ENCODE results near the gene GIPC2.
"Not testable (repeated sequence)": the region's sequence is repeated elsewhere in the genome, so short reads cannot be mapped to it uniquely, and the experiment has no call there.

GIPC2 gene

DNA sequence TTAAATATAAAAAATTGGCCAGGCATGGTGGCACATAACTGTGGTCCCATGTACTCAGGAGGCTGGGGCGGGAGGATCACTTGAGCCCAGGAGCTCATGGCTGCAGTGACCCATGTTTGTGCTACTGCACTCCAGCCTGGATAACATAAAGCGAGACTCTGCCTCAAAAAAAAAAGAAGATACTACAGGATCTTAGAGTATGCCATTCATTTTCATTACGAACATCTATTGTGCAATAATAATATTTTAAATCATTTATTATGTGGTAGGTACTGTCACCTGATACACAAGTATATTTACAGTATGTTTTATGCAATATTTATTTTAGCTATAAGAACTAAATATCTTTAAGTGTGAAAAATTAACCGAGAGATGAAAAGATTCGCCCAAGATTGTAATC, 9.3 kb upstream of the GIPC2 start:
- no peak for DNase-seq (ENCODE audit: low read depth, low spot score)

DNA sequence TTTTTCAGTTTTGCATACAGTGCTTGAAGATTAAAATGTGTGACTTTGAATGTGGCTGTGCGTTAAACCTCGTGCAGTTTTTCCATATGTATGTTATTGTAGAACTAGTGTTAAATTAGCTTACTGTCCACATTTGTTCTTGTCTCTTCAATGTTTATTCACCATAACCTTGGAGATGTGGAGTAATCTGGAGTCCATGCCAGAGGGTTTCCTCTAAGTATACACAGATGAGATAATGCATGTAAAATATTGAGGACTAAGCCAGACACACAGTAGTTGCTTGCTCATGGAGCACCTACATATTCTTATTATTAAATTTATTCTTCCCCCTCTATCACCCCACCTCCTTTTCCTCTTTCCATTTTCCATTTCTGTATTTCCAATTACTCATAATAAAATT, 7.7 kb upstream of the GIPC2 start:
- no peak for DNase-seq (ENCODE audit: low read depth, low spot score)

DNA sequence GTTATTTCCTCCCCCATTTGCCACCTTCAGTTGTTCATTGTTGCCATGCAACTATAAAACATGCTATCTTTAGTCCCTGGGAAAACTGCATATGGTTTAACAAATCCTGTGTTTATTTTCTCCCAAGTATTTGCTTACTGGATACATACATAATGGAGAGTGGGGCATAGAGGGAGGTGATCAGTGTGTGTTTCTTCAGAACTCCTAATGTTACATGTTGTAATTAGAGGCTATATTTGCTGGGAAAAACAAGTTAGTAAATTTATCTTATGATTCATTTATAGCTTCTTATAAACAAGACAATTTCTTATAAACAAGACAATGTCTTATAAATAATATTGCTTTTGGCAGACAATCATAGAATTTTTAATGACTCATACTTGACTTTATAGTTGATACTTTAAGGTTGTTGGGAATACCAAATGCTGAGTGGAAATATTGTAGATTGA, 7.3 kb upstream of the GIPC2 start:
- DNase-seq (ENCODE audit: low read depth, low spot score), result no peak

DNA sequence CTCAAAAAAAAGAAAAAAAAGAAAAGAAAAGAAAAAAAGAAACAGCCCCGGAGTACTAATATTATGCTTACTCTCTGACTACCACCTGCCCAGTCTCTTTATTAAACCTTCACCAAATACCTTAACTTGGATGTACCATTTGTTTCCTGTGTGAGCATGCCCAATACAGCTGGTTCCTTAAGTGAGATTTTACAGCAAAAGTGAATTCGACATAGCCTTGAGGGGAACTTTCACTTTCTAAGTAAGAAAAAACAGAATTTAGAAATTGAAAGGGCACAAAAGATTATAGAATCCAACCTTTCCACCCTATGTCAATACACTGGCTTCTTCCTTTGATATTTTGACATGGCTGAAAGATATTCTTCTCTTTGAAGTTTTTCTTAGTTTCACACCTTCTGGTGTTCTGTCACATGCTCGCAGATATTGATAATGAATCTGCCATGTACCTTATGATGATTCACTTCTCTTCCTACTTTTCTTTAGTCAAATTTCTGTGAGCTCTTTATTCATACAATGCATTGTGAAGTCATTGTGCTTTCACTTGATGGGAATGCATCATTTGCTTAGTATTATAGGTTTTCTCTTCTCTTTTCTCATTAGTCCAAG, 5.2 kb upstream of the GIPC2 start:
- no peak for DNase-seq (ENCODE audit: low read depth, low spot score)

DNA sequence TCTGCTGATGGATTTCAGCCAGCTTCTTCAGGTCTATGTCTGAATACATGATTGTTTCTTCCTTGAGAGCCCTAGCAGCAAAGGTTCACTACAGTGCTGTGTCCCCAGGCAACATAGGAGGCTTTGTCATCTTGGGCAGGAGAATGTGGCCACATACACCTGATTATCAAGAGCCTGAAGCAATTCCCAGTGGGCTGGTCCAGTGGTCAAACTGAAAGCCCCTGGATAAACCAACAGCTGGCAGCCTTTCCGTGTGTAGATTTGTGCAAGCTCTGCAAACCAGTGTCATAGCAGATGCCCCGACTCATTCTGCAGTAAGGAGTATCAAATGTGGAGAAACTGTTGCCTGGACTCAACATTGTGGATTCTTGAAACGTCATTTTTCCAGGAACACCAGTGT, 2.3 kb upstream of the GIPC2 start:
- no peak for DNase-seq (ENCODE audit: low read depth, low spot score)

DNA sequence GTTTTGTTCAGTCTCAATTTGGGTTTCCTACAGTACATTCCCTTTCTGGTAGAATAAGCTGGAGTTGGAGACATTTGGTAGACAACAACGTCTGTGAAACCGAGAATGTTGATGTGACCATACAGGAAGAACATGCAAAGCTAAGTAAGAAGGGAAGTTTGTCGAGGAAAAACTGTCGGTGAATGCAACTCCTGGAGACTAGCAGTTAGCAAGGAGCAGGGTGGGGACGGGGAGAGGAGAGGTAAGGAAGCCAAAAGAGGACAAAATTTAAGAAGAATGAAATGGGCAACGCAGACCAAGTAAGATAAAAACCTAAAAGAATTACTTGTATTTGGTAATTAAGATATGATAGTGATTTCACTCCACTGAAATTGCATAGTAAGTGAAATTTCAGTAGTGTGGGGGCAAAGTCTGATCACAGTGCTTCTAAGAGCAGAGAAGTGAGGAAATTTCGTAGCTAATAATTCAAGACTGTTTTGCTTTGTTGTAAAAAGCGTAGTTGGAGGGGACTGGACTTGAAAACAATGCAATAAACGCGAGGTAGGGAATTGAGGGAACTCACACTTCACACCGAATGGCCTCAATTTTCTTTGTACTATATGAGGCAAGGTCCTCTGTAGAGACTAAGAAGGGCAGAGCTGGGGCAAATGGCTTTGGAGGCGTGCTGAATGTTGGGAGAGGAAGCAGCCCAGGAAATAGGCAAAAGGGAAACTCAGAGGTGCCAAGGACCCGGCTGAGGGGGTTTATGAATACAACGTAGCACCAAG, 787 bp upstream of the GIPC2 start:
- no peak for DNase-seq (ENCODE audit: low read depth, low spot score)

DNA sequence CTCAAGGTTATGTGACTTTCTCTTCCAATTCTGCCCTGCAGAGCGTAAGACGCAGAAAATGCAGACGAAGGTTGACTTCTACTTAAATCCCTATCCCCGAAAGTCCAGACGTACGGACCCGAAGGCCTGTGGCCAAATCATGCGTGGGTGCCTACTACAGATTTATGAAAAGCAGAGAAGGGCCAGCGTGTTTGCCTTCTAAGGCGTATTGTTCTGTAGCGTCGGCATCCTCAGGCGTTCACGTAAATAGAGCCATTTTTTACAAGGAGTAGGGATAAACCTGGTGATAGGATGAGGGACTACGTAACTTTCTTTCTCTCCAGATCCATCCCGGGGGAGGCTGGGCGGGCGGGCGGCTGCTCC, 222 bp upstream of the GIPC2 start:
- no peak for DNase-seq (ENCODE audit: low read depth, low spot score)

DNA sequence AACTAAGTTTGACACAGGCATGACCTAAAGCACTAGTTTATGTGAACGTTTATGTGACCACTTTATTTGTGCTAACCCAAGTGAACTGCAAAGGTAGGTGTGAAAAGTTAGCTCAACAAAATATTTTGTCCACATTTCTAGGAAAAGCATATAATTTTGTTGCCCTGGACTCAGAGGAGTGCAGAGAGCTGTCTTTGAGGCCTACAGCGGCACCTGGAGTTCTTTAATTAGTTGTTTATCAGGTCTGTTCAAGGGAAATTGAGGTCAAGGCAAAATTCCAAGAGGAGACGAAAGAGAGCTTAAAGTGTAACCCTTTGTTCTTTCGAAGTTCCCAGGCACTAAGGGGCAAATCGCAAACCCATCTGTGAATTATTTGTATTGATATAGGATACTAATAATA, 1.3 kb downstream of the GIPC2 start:
- no peak for DNase-seq (ENCODE audit: low read depth, low spot score)

DNA sequence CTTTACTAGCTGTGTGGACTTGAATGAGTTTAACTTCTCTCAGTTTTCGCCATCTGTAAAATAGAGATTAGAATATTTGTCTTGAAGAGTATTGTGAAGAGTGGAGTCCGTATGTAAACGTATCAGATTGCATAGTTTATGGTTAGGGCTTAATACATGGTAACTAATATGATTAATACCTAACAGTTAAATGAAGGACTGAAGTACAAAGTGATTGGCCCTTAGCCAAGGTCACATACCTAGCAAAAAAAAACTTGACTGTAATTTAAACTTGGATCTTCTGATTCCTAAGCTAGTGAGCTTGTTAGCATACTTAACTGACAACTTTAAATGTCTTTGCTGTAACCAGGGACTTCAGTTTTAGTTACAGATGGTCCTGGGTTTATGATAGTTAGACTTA, 1.9 kb downstream of the GIPC2 start:
- no peak for DNase-seq (ENCODE audit: low read depth, low spot score)

DNA sequence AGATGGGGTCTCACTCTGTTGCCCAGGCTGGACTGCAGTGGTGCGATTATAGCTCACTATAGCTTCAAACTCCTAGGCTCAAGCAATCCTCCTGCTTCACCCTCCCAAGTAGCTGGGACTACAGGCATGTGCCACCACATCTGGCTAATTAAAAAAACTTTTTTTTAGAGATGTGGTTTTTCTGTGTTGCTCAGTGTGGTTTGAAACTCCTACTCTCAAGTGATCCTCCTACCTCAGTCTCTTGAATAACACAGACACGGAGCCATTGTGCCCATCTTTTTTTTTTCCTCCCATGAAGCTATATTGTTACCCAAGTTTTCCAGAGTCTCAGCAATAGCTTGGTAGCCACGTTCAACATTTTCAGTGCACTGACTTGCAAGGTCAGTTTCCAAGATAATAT, 2.7 kb downstream of the GIPC2 start:
- no peak for DNase-seq (ENCODE audit: low read depth, low spot score)

DNA sequence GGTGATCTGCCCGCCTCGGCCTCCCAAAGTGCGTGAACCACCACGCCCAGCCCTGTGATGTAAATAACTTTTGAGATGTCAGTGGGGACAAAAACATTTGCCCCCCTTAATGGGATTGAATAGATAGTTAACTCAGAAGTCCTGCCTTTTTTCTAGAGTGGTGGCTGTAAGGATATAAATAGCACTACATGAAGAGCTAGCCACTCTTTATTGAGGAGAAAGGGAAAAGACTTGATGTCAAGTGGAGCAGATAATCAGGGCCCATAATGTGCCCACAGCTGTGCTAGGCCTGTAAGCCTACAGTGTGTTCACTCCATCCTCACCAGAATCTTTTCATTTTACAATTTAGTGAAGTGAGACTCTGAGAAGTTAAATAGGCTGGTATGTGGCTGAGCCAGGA, 3.6 kb downstream of the GIPC2 start:
- DNase-seq (ENCODE audit: low read depth, low spot score), result no peak

DNA sequence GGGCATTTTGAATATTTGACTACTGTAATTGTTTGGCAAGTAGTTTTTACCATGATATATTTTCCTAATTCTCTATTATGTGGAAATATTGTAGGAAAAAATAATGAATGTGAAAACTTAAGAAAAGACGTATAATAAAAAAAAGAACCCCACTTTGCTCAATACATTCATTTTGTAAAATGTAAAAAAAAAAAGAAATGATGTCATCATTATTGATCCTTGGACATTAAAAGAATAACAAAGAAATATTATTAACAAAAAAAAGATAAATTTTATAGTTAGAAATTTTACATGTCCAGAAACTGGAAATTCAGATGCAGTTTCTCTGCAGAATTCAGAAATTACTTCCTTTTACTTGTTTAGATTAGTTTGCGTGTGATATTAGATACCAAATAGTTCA, 5.2 kb downstream of the GIPC2 start:
- DNase-seq (ENCODE audit: low read depth, low spot score), result no peak

DNA sequence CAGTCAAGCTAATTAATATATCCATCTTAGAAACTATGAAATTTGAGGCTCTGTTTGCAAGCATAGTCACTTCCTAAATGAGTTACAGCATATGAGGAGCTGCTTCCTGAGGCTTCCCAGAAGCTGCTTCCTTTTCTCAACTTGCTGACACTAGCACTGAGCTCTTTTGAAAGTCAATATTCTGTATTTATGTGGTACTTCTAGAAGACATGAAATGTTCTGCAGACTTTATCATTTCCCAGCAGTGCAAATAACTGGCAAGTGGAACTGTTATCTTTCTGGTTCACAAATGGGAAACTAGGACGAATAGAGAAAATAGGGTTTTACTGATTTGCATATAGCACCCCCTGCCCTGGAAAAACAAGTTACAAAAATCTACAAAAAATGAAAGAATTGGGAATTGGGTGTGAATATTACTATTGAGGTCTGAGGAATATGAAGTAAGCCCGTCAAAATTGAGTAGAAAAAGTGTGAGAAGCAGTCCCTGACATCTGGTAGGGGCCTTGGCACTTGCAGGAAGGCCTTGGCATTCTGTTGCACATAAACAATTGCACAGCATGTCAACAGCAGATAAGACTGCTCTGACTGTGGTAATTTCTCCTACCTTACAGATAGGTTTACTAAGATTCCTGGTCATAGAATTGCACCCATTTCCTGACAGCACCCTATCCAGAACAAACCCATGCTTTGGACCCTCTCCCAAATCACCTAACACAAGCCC, 7.1 kb downstream of the GIPC2 start:
- DNase-seq (ENCODE audit: low read depth, low spot score), result no peak

DNA sequence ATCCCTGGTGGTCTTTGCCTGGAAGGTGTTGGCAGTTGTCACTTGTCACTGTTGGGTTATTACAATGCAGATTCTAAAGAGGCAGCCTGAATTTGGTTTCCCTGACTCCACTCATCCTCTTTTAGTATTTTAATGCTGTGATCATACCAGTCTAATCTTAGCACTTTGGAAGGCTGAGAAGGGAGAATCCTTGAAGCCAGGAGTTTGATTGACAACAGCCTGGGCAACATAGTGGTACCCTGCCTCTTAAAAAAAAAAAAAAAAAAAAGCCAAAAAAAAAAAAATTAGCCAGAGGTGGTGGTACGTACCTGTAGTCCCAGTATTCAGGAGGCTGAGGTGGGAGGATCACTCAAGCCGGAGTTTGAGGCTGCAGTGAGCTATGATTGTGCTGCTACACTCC, 7.7 kb downstream of the GIPC2 start:
- no peak for DNase-seq (ENCODE audit: low read depth, low spot score)

DNA sequence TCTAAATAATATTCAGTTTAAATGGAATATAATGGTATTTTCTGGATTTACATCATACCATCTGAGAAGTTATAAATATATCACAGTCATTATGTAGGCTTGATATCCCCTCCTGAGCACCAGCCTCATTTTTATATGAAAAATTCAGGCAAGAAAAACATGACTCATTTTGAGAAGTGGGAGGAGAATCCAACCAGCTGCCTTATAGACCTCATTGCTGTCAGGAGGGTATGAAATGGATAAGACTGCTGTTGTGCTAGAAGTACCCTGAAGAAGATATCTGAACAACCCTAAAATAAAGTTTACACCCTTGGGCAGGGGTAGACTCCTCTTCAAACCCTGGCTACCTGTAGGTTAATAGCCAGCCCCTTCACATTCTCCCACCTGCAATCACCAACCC, 8.8 kb downstream of the GIPC2 start:
- no peak for DNase-seq (ENCODE audit: low read depth, low spot score)

DNA sequence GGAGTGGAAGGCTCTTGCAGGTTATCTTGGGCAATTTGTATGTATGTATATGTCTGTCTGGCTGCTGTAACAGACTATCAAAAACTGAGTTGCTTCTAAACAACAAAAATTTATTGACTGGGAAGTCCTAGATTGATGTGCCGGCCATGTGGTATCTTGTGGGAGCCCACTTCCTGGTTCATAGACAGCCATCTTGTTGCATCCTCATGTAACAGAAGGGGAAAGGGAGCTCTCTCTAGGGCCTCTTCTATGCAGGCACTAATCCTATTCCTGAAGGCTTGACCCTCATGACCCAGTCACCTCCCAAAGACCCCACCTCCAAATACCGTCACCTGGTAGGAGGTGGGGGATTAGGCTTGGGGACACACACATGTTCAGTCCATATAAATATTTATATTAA, 9.2 kb downstream of the GIPC2 start:
- no peak for DNase-seq (ENCODE audit: low read depth, low spot score)

DNA sequence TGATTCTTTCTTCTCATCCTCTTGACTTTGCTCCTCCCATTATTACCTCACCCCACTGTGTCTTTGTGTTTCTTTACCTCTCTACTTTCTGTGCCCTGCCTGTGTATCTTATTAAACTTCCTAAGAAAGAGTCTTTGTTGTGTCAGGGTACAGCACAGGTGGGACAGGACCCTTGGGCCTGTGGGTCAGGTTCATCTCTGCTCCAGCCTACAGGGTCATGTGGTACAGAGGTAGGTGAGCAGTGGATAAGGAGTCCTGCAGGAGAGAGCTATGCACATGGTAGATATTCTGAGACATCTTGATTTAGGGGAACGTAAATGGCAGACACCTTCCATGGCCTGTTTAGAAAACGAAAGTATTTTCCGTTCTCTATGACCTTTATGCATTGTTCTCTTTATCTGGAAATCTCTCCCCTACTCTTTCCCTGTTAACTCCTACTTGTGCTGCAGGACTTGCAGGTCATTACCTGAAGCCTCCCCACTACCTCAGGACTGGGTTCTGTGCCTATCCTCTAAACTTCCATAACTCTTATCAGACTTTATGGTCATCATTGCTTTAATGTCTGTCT, 9.9 kb downstream of the GIPC2 start:
- no peak for DNase-seq (ENCODE audit: low read depth, low spot score)

DNA sequence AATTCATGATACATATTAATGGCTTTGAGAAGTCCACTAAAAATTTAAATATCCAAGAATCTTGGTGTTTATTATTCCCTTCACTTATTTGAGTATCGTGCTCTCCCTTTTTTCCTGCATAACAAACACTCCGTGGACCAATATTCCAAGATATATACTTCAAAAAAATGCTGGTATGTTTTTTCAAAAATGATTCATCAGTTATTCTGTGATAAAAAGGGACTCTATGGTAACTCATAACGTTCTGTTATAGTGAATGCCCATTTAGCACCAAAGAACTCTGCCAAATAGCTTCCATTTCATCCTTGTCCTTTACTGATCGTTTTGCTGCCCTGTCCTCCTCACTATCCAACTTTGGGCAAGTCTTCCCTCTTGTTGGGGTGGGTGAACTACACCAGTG, 12.9 kb downstream of the GIPC2 start:
- DNase-seq (ENCODE audit: low read depth, low spot score), result no peak

DNA sequence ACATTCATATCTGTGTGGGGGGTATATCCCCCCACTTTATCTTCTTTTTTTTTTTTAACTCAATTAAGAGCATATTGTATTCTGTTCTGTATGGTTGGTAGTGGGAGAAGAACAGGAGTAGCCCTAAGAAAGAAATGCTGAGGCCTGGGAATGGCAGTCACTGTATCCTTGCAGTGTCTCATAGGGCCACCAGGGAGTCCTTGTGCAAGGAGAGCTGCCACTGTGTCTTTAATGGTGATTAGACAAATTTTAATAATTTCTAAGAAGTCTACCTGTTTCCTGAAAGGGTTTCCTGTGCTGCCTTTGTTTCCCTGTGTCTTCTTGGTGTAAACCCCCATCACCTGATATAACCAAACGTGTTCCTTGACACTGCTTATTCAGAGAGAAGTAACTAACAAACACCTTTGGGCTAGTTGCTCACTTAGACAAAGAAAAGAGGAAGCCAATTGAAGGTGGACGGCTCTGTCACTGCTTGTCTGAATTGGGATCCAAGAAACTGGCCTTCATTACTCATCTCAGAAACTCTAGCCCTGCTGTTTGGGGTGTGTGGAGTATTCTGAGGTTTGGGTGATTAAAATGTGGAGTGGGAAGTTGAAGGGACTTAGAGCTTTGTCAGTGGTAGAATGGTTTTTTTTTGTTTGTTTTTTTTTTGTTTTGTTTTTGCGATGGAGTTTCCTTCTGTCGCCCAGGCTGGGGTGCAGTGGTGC, 15.2 kb downstream of the GIPC2 start:
- no peak for DNase-seq (ENCODE audit: low read depth, low spot score)

DNA sequence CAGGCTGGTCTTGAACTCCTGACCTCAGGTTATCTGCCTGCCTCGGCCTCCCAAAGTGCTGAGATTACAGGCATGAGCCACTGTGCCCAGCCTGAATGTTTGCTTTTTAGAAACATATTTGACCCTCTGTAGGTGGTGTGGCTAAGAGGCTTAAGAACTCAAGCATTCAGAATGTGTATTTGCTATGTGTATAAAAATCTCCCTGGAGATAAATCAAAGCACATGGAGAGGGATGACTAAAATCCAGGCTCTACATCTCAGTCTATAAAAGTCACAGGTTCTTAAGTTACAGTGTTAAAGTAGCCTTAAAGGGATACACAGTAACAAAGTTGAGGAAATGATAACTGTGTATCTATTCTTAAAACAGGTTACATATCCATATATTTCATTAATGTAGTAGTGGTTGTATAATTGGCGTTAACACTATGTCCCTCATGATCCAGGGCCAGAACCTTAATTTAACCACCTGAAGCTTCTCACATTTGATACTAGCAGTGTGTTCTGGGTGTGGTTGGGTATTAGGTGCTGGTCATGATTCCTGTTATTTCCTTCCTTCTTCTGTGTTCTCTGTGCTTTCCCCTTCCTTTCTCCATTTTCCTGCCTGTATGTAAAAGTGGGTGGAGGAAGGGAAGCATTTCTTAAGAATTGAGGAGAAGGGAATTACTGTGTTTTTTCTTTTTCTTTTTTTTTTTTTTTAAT, 16.2 kb downstream of the GIPC2 start:
- DNase-seq (ENCODE audit: low read depth, low spot score), result no peak

DNA sequence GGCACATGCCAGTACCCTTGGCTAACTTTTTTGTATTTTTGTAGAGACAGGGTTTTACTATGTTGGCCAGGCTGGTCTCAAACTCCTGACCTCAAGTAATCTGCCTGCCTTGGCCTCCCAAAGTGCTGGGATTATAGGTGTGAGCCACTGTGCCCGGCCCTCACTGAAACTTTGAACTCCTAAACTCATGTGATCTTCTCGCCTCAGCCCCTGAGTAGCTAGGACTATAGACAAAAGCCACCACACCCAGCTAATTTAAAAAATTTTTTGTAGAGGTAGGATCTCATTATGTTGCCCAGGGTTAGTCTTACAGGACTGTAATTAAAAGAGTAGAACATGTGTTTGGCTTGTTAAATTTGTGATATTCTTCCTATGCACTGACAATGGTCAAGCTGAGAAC, 19.1 kb downstream of the GIPC2 start:
- not testable (repeated sequence) for DNase-seq (ENCODE audit: low read depth, low spot score)

Data from iPS DF 19.7 (cell line).